GM21447 (cell line): Measurements from ENCODE around the gene THSD8.
"Not testable (repeated sequence)": the region's sequence is repeated elsewhere in the genome, so short reads cannot be mapped to it uniquely, and the experiment has no call there.

Experiments
- ATAC-seq: cut with Tn5 transposase; IDR thresholded peaks from one replicate; pipeline ENCODE4 v1.9.1; 2021; ENCODE audit not compliant: unreplicated experiment

The THSD8 gene

DNA sequence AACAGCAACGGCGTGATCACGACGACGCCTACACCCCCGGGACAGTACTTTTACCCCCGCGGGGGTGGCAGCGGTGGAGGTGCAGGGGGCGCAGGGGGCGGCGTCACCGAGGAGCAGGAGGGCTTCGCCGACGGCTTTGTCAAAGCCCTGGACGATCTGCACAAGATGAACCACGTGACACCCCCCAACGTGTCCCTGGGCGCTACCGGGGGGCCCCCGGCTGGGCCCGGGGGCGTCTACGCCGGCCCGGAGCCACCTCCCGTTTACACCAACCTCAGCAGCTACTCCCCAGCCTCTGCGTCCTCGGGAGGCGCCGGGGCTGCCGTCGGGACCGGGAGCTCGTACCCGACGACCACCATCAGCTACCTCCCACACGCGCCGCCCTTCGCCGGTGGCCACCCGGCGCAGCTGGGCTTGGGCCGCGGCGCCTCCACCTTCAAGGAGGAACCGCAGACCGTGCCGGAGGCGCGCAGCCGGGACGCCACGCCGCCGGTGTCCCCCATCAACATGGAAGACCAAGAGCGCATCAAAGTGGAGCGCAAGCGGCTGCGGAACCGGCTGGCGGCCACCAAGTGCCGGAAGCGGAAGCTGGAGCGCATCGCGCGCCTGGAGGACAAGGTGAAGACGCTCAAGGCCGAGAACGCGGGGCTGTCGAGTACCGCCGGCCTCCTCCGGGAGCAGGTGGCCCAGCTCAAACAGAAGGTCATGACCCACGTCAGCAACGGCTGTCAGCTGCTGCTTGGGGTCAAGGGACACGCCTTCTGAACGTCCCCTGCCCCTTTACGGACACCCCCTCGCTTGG, 9.6 kb upstream of the THSD8 start:
- no peak for ATAC-seq

- no peak for ATAC-seq
Observed at GRCh38 chr19:12792853-12793289, 9.0 kb upstream of the THSD8 start.

GRCh38 chr19:12793290-12794195, 8.3 kb upstream of the THSD8 start:
- no peak for ATAC-seq

DNA sequence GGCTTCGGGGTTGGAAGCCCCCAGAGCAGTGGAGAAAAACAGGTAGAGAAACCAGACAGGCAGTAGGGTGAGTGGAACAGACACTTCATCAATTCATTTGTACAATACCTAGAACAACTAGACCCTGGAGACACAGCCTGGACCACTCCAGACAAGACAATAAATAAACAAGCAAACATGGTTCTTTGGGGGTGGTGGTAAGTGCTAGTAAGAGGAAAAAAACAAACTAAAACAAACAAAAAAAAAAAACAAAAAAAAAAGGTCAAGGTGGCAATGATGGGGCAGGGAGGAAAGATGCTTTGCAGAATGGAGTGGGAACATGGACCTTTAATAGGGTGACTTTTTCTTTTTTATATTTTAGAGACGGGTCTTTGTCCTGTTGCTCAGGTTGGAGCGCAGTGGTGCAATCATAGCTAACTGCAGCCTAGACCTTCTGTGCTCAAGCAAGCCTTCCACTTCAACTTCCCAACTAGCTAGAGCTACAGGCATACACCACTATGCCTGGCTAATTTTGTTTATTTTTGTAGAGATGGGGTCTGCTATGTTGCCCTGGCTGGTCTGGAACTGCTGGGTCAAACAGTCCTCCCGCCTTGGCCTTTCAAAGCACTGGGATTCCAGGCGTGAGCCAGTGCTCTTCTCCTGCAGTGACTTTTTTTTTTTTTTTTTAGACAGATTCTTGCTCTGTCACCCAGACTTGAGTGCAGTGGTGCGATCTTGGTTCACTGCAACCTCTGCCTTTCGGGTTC, 7.5 kb upstream of the THSD8 start:
- no peak for ATAC-seq

DNA sequence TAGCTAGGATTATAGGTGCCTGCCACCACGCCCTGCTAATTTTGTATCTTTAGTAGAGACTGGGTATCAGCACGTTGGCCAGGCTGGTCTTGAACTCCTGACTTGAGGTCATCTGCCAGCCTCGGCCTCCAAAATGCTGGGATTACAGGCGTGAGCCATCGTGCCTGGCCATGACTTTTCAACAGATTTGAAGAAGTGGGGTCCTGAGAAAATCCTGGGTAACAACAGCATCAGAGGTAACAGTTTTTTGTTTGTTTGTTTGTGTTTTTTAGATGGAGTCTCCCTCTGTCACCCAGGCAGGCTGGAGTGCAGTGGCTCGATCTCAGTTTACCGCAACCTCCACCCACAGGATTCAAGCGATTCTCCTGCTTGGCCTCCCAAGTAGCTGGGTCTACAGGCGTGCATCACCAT, 6.9 kb upstream of the THSD8 start:
- ATAC-seq = no peak

DNA sequence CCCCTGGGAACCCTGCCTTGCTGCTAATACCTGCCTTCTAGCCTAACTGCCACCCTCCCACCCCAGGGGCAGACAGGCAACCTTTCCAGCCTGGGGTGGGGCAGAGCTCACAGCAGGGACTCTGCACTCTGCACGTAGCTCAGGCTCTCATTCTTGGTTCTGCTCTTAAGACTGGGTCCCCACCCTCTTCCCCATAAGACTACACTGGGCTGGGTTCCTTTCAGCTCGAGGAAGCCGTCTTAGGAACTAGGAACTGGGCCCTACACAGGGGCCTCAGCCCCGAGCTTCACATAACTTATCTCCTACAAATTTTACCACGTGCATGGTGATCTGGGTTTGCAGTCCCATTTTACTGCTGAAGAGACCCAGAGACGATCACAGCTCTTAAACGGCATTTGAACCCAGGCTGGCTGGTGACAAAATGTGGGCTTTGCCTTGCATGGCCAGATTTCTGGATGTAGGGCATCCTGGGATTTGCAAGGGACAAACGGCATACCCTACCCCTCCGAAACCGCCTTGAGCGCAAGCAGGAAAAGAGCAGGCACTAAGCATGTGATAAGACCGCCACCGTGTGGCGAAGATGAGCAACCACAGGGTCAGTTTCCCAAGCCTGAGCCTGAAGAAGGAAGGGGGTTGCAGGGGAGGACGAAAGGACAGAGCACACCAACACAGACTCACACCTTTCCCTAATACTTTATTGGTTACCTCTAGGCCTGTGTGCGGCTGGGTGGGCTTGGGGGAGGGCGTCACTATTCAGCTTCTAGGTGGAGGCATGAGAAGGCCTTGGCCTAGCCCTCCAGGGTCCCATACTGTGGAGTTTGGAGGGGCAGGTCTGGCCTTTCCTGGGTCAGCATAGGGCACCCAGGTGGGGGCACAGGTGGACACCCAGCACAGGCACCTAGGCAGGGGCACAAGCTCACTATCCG, 5.5 kb upstream of the THSD8 start:
- ATAC-seq = no peak

DNA sequence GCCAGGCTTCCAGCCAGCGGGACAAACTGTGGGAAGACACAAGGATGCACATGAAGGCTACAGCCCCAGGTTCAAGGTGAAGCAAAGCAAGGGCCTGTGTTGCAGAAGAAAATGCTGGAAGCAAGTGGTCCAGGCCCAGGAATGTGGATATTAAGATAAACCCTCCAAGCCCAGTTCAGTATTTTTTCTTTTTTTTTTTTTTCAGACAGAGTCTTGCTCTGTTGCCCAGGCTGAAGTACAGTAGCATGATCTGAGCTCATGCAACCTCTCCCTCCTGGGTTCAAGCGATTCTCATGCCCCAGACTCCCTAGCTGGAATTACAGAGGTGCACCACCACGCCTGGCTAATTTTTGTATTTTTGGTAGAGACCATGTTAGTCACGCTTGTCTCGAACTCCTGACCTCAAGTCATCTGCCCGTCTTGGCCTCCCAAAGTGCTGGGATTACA, 4.7 kb upstream of the THSD8 start:
- no peak for ATAC-seq

GRCh38 chr19:12797607-12798006, 4.3 kb upstream of the THSD8 start:
- ATAC-seq = not testable (repeated sequence)

DNA sequence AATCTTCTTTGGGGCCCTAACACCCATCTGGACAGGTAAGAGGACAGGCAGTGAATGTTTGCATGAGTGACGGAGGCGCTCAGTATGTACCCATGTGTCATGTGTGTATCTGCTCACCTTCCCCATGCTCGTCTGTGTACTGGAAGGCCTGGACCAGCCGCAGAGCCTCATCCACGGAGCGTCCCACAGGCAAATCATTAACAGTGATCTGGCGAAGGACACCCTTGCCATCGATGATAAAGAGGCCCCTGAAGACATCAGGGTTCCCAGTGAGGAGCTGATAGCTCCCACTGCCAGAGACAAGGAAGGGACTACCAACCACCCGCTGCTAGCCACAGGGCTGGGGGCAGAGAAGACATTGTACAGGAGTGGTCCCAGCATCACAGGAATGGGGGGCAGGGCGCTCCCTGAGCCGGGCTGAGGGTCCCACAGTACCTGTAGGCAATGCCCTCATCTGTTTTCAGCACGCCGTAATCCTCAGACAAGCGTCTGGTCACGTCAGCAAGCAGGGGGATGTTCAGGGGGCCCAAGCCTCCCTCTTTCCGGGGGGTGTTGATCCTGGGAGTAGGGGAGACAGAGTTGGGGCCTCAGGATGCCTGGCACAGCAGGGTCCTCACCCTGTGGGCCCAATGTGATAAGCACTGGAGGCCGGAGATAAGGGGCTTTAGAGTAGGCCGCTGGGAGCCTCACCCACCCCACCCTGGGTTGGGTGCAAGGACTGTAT, 2.0 kb upstream of the THSD8 start:
- ATAC-seq = no peak

- no peak for ATAC-seq
Observed at GRCh38 chr19:12800466-12800770, 1.5 kb upstream of the THSD8 start.

- no peak for ATAC-seq
Observed at GRCh38 chr19:12800923-12801465, 875 bp upstream of the THSD8 start.

- no peak for ATAC-seq
Observed at GRCh38 chr19:12802267-12803106, 618 bp downstream of the THSD8 start.

GRCh38 chr19:12804051-12804450, 2.2 kb downstream of the THSD8 start:
- ATAC-seq = no peak

GRCh38 chr19:12806242-12807081, 4.6 kb downstream of the THSD8 start, which contains the start of gene RNASEH2A:
TSS of gene RNASEH2A (plus strand) at chr19:12806584. CDS start at chr19:12806674, 90 bp downstream.
- ATAC-seq = peak; percentile 72

DNA sequence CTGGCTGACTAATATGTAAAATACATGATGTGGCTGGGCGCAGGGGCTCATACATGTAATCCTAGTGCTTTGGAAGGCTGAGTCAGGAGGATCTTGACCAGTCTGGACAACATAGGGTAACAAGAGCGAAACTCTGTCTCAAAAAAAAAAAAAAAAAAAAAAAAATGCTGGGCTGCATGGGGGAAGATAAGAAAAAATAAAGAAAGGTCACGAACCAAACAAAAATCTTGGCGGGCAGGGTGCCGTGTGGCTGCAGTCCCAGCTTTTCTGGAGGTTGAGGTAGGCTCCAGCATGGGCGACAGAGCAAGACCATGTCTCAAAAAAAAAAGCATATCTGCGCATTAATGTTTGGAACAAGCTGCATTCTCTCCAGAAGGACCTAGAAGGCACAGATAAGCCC, 13.2 kb downstream of the THSD8 start:
- no peak for ATAC-seq

- ATAC-seq = not testable (repeated sequence)
Observed at GRCh38 chr19:12817188-12817587, 15.3 kb downstream of the THSD8 start.

- not testable (repeated sequence) for ATAC-seq
Observed at GRCh38 chr19:12817810-12818209, 15.9 kb downstream of the THSD8 start.
